HG02970 (cell line): ENCODE data around the gene EMC6.
A peak's percentile ranks its signal among the peaks of the same experiment; 100 is the strongest.
"Not testable (repeated sequence)": the region's sequence is repeated elsewhere in the genome, so short reads cannot be mapped to it uniquely, and the experiment has no call there.

ENCODE experiments used
- ATAC-seq: cut with Tn5 transposase; IDR thresholded peaks from one replicate; pipeline ENCODE4 v1.9.1; 2021; ENCODE audit warnings: mild to moderate bottlenecking, moderate library complexity, moderate number of reproducible peaks; ENCODE audit not compliant: unreplicated experiment, low FRiP score

Gene EMC6

GRCh38 chr17:3704931-3705717, 36.5 kb downstream of the EMC6 start:
- no peak for ATAC-seq

GRCh38 chr17:3705718-3705984, 37.0 kb downstream of the EMC6 start:
- not testable (repeated sequence) for ATAC-seq

DNA sequence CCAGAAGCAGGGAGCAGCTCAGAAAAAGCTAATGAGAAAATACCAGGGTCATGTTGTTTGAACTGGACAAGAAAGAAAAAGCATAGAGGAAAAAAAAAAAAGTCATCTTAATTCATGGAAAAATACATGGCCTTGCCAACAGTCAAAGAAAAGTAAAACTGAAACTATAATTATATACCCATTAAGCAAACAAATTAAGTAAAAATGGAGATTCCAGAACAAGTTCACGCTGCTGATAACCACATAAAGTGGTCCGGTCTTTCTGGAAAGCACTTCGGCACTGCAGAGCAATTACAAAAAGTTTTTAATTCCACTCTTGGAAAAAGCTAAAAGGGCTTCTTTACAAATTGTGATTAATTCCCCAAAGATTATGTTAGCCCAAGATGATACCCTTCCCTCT, 39.8 kb downstream of the EMC6 start:
- no peak for ATAC-seq

GRCh38 chr17:3710951-3711383, 42.4 kb downstream of the EMC6 start:
- ATAC-seq = peak; percentile 88

GRCh38 chr17:3712811-3713463, 44.3 kb downstream of the EMC6 start:
- ATAC-seq = no peak

GRCh38 chr17:3715296-3715695, 46.7 kb downstream of the EMC6 start:
- ATAC-seq = no peak

- ATAC-seq = no peak
These were observed 49.6 kb downstream of the EMC6 start for GRCh38 chr17:3718201-3718600.

GRCh38 chr17:3719265-3719664, 50.7 kb downstream of the EMC6 start:
- ATAC-seq = no peak
